GM21423 (cell line): ENCODE results near the gene MYO16.
"Not testable (repeated sequence)": the region's sequence is repeated elsewhere in the genome, so short reads cannot be mapped to it uniquely, and the experiment has no call there.

ENCODE experiments used
- ATAC-seq: cut with Tn5 transposase; IDR thresholded peaks from one replicate; pipeline ENCODE4 v1.9.1; 2021; ENCODE audit warnings: mild to moderate bottlenecking, moderate library complexity; ENCODE audit not compliant: unreplicated experiment

Gene MYO16

GRCh38 chr13:108741930-108742329, 112.5 kb downstream of the MYO16 start:
- ATAC-seq = no peak

GRCh38 chr13:108742701-108743451, 113.5 kb downstream of the MYO16 start:
- no peak for ATAC-seq

- no peak for ATAC-seq
These were observed 114.1 kb downstream of the MYO16 start for GRCh38 chr13:108743522-108743921.

GRCh38 chr13:108747843-108748242, 118.4 kb downstream of the MYO16 start:
- no peak for ATAC-seq

- ATAC-seq = no peak
These were observed 122.9 kb downstream of the MYO16 start for GRCh38 chr13:108752276-108752675.

- no peak for ATAC-seq
These were observed 125.7 kb downstream of the MYO16 start for GRCh38 chr13:108755083-108755482.

GRCh38 chr13:108760129-108760528, 130.7 kb downstream of the MYO16 start:
- no peak for ATAC-seq

GRCh38 chr13:108760541-108760940, 131.1 kb downstream of the MYO16 start:
- ATAC-seq = no peak

- ATAC-seq = no peak
These were observed 138.6 kb downstream of the MYO16 start for GRCh38 chr13:108768035-108768434.

GRCh38 chr13:108769213-108770070, 140.0 kb downstream of the MYO16 start:
- ATAC-seq = no peak

- ATAC-seq = no peak
These were observed 146.2 kb downstream of the MYO16 start for GRCh38 chr13:108775597-108775996.

- no peak for ATAC-seq
These were observed 147.2 kb downstream of the MYO16 start for GRCh38 chr13:108776650-108777049.

GRCh38 chr13:108777421-108778420, 148.3 kb downstream of the MYO16 start:
- ATAC-seq = no peak

- ATAC-seq = no peak
These were observed 149.9 kb downstream of the MYO16 start for GRCh38 chr13:108779308-108779707.

GRCh38 chr13:108780706-108781105, 151.3 kb downstream of the MYO16 start:
- no peak for ATAC-seq

GRCh38 chr13:108781312-108781711, 151.9 kb downstream of the MYO16 start:
- no peak for ATAC-seq

- not testable (repeated sequence) for ATAC-seq
These were observed 153.1 kb downstream of the MYO16 start for GRCh38 chr13:108782480-108782879.

GRCh38 chr13:108785844-108786243, 156.4 kb downstream of the MYO16 start:
- no peak for ATAC-seq

GRCh38 chr13:108786456-108787200, 157.2 kb downstream of the MYO16 start:
- ATAC-seq = no peak
